Smooth muscle cell (in vitro differentiated cells): ENCODE data around the gene KCNJ3. TPM values are rescaled to one million over a fixed set of nuclear protein-coding genes. Genes with fewer than 3 reads are reported as not detected.

Source experiments
- DNase-seq: peaks from one replicate; lab custom pipeline; 2025; ENCODE audit not compliant: unreplicated experiment; lab: John Stamatoyannopoulos, UW
- H2AFZ ChIP-seq: fragments of 200-600 bp; sonication (generic); 2 replicates; pipeline ENCODE4 v1.6.0; 2016; ENCODE audit warnings: antibody characterized with exemption, low read depth, mild to moderate bottlenecking
- H3F3A ChIP-seq: fragments of 200-600 bp; sonication (generic); 2 replicates; pipeline ENCODE4 v1.6.0; 2017; ENCODE audit warnings: antibody characterized with exemption, low read depth
- H3K27ac ChIP-seq: fragments of 200-600 bp; sonication (generic); 2 replicates; pipeline ENCODE4 v1.5.1; 2016; ENCODE audit warnings: low read depth, mild to moderate bottlenecking
- H3K27me3 ChIP-seq: fragments of 200-600 bp; sonication (generic); 2 replicates; pipeline ENCODE4 v1.6.1; 2016; ENCODE audit warnings: low read depth, mild to moderate bottlenecking
- H3K36me3 ChIP-seq: fragments of 200-600 bp; sonication (generic); 2 replicates; pipeline ENCODE4 v1.5.1; 2016; ENCODE audit warnings: low read depth
- H3K4me1 ChIP-seq: fragments of 200-600 bp; sonication (generic); 2 replicates; pipeline ENCODE4 v1.5.1; 2016; ENCODE audit warnings: low read depth
- H3K4me2 ChIP-seq: fragments of 200-600 bp; sonication (generic); 2 replicates; pipeline ENCODE4 v1.6.0; 2016; ENCODE audit warnings: mild to moderate bottlenecking
- H3K4me3 ChIP-seq: fragments of 200-600 bp; sonication (generic); 2 replicates; pipeline ENCODE4 v1.5.1; 2016; ENCODE audit warnings: mild to moderate bottlenecking
- H3K79me2 ChIP-seq: fragments of 200-600 bp; sonication (generic); 2 replicates; pipeline ENCODE4 v1.6.0; 2016; ENCODE audit warnings: low read depth, mild to moderate bottlenecking
- H3K9ac ChIP-seq: fragments of 200-600 bp; sonication (generic); 2 replicates; pipeline ENCODE4 v1.6.0; 2016; ENCODE audit warnings: low read depth
- H3K9me3 ChIP-seq: fragments of 200-600 bp; sonication (generic); replicated peaks from 2 replicates; pipeline ENCODE4 v1.5.1; 2016; ENCODE audit warnings: low read depth
- H4K20me1 ChIP-seq: fragments of 200-600 bp; sonication (generic); 2 replicates; pipeline ENCODE4 v1.6.0; 2016; ENCODE audit warnings: low read depth
- WGBS: methylation state at CpG from one replicate; pipeline ENCODE4 v1.1.7; 2016; ENCODE audit warnings: low lambda C conversion rate; 5-methylcytosine and 5-hydroxymethylcytosine counted together
- polyA plus RNA-seq: library from polyadenylated mRNA; unstranded; fragments of >200 nt; fragmentation: Nextera tagmentation; extraction: Ambion mirVana; gene quantifications from 2 replicates; pipeline ENCODE4 v1.2.1, GENCODE V29; 2016
- total RNA-seq: library from RNA; depleted of rRNA; stranded (reverse); fragments of >200 nt; gene quantifications from 2 replicates; pipeline ENCODE4 v1.2.3, GENCODE V29; 2014
- TF ChIP-seq, protein P1 (sequence below): fragments of 200-600 bp; sonication (generic); IDR thresholded peaks from 2 replicates; pipeline ENCODE4 v1.5.1; 2017; ENCODE audit warnings: borderline replicate concordance, mild to moderate bottlenecking, antibody characterized with exemption; ENCODE audit not compliant: insufficient read depth, poor library complexity, severe bottlenecking

Gene KCNJ3
- total and polyA plus RNA-seq, 2 experiments from 2014 or later, result 0.22 TPM; not detected in 1

DNA sequence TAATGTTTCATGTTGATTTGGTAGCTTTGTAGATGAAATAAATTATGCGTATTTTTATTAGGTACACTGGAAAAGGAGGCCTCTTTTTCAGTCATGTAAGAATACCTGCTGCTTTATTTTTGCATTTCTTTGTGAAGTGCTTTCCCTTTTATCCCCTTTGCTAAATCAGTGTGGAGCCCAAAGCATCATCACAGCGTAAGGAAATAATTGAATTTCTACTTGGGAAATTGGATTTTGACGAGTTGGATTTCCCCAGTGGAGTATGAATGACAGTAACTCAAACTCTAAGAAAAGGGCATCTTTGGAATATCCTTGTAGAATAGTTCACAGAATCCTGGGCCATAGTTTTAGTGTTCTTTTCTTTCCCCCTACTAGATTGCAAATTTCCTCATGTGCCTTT lies 97.2 kb downstream of the KCNJ3 start:
- no peaks in the 10 kb centered on the region for H3F3A ChIP-seq
- H3K27ac ChIP-seq, result no peak overlapping the region
- no peaks in the 10 kb centered on the region for H4K20me1 ChIP-seq
- no peak overlapping the region for H2AFZ ChIP-seq
- no peak overlapping the region for H3K4me2 ChIP-seq
- no peaks in the 10 kb centered on the region for H3K79me2 ChIP-seq
- WGBS, result 77% methylated on average over 3 of the region's 3 CpGs
- no peaks in the 10 kb centered on the region for H3K27me3 ChIP-seq
- no peaks in the 10 kb centered on the region for H3K4me1 ChIP-seq
- no peak overlapping the region for H3K4me3 ChIP-seq
- TF ChIP-seq, protein P1, sequence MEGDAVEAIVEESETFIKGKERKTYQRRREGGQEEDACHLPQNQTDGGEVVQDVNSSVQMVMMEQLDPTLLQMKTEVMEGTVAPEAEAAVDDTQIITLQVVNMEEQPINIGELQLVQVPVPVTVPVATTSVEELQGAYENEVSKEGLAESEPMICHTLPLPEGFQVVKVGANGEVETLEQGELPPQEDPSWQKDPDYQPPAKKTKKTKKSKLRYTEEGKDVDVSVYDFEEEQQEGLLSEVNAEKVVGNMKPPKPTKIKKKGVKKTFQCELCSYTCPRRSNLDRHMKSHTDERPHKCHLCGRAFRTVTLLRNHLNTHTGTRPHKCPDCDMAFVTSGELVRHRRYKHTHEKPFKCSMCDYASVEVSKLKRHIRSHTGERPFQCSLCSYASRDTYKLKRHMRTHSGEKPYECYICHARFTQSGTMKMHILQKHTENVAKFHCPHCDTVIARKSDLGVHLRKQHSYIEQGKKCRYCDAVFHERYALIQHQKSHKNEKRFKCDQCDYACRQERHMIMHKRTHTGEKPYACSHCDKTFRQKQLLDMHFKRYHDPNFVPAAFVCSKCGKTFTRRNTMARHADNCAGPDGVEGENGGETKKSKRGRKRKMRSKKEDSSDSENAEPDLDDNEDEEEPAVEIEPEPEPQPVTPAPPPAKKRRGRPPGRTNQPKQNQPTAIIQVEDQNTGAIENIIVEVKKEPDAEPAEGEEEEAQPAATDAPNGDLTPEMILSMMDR, result no peak
- no peaks in the 10 kb centered on the region for H3K9me3 ChIP-seq
- H3K9ac ChIP-seq, result no peak overlapping the region
- DNase-seq, result no peak
- H3K36me3 ChIP-seq, result no peaks in the 10 kb centered on the region

DNA sequence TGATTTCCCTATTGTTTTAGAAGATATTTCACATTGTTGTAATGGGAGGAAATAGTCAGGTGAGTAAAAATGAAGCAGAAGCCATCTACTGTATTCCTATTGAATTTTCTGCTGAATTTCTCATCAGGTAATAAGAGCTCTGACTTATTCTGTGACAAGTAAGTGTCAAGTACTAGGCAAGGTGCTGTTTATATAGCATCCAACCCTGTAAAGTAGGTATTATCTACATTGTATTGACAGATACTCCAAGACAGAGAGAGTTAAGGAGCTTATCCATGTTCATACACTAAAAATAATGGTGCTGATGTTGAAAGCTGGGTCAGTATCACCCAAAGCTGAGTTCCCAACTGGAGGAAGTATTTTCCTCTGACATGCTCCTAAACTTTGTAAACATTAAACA lies 106.0 kb downstream of the KCNJ3 start:
- H3K27me3 ChIP-seq, result no peaks in the 10 kb centered on the region
- H3K4me2 ChIP-seq, result no peak overlapping the region
- H3K4me3 ChIP-seq, result no peak overlapping the region
- no peak overlapping the region for H2AFZ ChIP-seq
- no peaks in the 10 kb centered on the region for H4K20me1 ChIP-seq
- H3K27ac ChIP-seq, result no peak overlapping the region
- H3K79me2 ChIP-seq, result no peaks in the 10 kb centered on the region
- H3K9ac ChIP-seq, result no peak overlapping the region
- H3K9me3 ChIP-seq, result no peaks in the 10 kb centered on the region
- H3K4me1 ChIP-seq, result no peaks in the 10 kb centered on the region
- TF ChIP-seq, protein P1, result no peak
- no peaks in the 10 kb centered on the region for H3K36me3 ChIP-seq
- no peak for DNase-seq
- no peaks in the 10 kb centered on the region for H3F3A ChIP-seq

DNA sequence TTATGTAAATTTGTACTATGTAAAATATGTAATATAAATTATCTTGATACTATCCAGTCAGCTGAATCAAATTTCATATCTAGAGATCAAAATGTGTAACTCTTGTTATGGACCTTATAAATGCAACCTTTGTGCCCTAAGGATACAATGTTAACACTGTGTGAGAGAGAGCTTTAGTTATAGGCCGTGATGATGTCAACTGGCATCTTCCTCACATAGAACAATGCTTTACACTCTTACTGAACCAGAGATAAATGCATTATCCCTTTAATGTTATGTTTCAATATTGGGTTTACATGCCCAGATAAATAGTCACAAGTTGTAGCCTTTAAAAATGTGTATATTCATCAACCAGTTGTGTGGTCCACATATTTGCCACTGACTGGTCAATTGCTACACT lies 115.1 kb downstream of the KCNJ3 start:
- no peak overlapping the region for H3K27ac ChIP-seq
- TF ChIP-seq, protein P1, result no peak
- H3K4me3 ChIP-seq, result no peak overlapping the region
- no peak overlapping the region for H3K4me2 ChIP-seq
- H3K79me2 ChIP-seq, result no peaks in the 10 kb centered on the region
- no peaks in the 10 kb centered on the region for H3F3A ChIP-seq
- WGBS, result 95% methylated on average over 1 of the region's 1 CpG
- H3K9me3 ChIP-seq, result no peaks in the 10 kb centered on the region
- no peaks in the 10 kb centered on the region for H3K27me3 ChIP-seq
- no peak overlapping the region for H2AFZ ChIP-seq
- H4K20me1 ChIP-seq, result no peaks in the 10 kb centered on the region
- H3K36me3 ChIP-seq, result no peaks in the 10 kb centered on the region
- no peak overlapping the region for H3K9ac ChIP-seq
- no peaks in the 10 kb centered on the region for H3K4me1 ChIP-seq
- no peak for DNase-seq

GRCh38 chr2:154814856-154815255 lies 116.4 kb downstream of the KCNJ3 start:
- Histone ChIP-seq H4K20me1 (no peaks in the 10 kb centered on the region), H3K4me3 (no peak overlapping the region), H3K27me3 (no peaks in the 10 kb centered on the region), H3K4me1 (no peaks in the 10 kb centered on the region), H2AFZ (no peak overlapping the region), H3F3A (no peaks in the 10 kb centered on the region), H3K4me2 (no peak overlapping the region), H3K9ac (no peak overlapping the region), H3K36me3 (no peaks in the 10 kb centered on the region), H3K79me2 (no peaks in the 10 kb centered on the region), H3K27ac (no peak overlapping the region), H3K9me3 (no peaks in the 10 kb centered on the region)
- WGBS, result 81% methylated on average over 1 of the region's 1 CpG
- DNase-seq, result no peak
- TF ChIP-seq, protein P1, result no peak
